GM12801 (cell line): ENCODE data around the gene SERPINB6.

Experiments used
- CTCF ChIP-seq: IDR thresholded peaks from one replicate; pipeline ENCODE4 v1.5.1; 2011; ENCODE audit warnings: control low read depth; ENCODE audit not compliant: insufficient read length; ENCODE audit errors: extremely low read depth

Gene SERPINB6

DNA sequence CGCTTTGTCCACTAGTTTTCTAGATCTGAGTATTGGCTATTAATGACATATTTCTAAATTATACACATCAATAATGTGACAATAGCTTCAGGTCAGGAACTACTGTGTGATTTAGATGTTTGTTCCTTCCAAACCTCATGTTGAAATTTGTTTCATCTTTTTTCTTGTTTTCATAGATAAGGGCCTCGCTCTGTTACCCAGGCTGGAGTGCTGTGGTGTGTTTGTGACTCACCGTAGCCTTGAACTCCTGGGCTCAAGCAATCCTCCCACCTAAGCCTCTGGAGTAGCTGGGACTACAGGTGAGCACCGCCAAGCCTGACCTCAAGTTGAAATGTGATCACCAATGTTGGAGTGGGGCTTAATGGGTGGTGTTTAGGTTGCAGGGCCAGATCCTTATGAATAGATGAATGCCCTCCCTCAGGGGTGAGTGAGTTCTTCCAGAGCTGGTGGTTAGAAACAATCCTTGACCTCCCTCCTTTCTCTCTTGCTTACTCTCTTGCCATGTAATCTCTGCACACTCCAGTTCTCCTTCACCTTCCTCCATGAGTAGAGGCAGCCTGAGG lies 22.5 kb upstream of the SERPINB6 start:
- TF ChIP-seq CTCF, result no peak

- TF ChIP-seq CTCF, result no peak
Observed at GRCh38 chr6:2992330-2992979, 21.1 kb upstream of the SERPINB6 start.

- TF ChIP-seq CTCF, result no peak
Observed at GRCh38 chr6:2990932-2991506, 19.7 kb upstream of the SERPINB6 start.

GRCh38 chr6:2990248-2990931 lies 19.0 kb upstream of the SERPINB6 start:
- TF ChIP-seq CTCF, result no peak

DNA sequence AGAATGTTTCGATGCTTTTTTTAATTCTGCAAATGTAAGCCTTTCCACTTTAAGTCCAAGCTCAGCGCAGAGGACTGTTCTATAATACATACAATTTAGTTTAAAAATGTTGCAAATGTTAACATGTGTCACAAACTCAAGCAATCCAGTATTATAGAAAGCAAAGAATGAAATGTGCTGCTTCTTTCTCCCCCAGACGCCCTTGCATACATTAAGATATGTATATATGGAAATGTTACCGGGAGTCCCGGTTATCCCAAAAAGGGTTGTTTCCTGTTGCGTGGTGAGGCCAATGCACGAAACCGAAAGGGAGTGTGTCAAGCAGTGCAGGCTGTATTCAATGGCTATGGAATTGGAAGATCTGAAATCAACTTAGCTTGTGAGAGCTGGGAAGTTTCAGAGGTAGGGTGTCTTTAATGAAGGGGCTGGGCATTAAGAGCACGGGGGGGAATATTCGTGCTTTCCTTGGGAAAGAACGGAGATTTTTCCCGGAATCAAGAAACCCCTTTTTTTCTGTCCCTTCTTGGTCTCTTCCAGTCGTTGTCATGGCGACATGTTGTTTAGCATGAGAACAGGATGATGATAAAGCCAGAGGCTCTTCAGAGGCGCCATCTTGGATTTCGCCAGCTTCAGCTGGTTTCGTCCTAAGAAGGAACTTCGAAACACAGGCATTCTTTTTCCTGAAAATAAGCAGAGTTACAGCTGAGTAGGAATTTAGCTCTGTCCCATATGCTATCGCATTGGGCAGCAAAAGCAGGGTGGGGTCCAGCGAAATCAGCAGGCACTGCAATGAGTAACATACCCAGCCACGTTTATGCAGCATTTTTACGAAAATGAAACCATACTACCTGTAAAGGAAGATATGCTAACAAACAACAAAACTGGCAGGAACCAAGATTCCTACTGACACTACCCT lies 18.2 kb upstream of the SERPINB6 start:
- no peak for TF ChIP-seq CTCF

DNA sequence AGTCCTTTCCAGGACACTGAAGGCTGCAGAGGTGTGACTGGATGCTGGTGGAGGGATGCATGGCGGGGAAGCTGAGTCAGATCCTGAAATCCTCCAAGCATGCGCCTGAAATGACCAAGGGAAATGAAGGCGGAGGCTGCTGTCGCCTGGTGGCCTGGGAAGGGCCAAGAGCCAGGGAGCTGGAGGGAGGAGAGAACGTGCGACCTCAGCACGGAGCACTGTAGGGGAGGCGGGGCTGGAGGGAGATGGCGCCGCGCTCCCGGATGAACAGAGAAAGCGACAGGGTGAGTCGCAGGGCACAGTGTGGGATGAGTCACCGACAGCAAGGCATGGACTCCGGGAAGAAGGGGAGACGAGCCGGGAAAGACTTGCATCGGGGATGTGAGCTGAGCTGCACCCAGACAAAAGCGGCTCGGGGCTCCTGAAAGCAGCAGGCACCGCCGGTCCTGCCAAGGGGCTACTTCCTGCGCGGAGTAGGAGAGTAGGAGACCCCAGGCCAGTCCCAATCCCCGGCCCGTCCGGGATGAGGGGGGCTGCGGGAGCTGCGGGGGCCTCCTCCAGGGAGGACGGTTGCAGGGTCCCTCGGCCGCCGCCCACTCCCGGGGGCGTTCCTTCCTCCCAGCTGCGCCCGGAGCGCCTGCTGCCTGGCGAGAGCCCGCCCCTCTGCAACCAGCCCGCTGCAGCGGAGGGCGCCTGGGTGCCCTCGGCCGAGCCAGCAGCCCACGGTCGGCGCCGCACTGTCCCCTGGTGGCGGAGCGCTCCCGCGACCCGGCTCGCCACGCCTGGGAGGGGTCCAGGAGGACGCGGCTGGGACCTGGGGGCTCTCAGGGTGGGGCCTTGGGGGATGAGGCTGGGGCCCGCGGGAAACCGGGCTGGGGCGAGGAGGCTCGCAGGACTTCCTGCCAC lies 17.3 kb upstream of the SERPINB6 start:
- TF ChIP-seq CTCF, result no peak
